Naive B cell (primary cell): ENCODE data around the gene CCDC141. TPM values are rescaled to one million over a fixed set of nuclear protein-coding genes. Genes with fewer than 3 reads are reported as not detected.
A peak's percentile ranks its signal among the peaks of the same experiment; 100 is the strongest.

Source experiments
- ATAC-seq, 2 donors: fragments of 150-1000 bp; cut with Tn5 transposase; 2 replicates each; pipeline ENCODE4 v1.10.0; 2021; ENCODE audit warnings: low read depth in 2 of 2, mild to moderate bottlenecking in 2 of 2, moderate library complexity in 2 of 2
- DNase-seq: peaks from one replicate; pipeline ENCODE4 v3.0.0; 2022
- H3K27ac Mint-ChIP-seq, 6 donors: one replicate each; pipeline ENCODE4 v1.8.0; 2020 to 2022; ENCODE audit warnings: mild to moderate bottlenecking in 6 of 6, mixed read lengths in 6 of 6, moderate library complexity in 5 of 6, inconsistent platforms in 2 of 6
- H3K27me3 Mint-ChIP-seq, 3 donors: one replicate each; pipeline ENCODE4 v1.8.0; 2021 to 2022; ENCODE audit warnings: mixed read lengths in 3 of 3, mild to moderate bottlenecking in 1 of 3
- H3K36me3 Mint-ChIP-seq, 2 donors: one replicate each; pipeline ENCODE4 v1.8.0; 2020 to 2022; ENCODE audit warnings: mixed read lengths in 2 of 2, inconsistent platforms in 1 of 2, mild to moderate bottlenecking in 1 of 2
- H3K4me1 Mint-ChIP-seq, 3 donors: one replicate each; pipeline ENCODE4 v1.8.0; 2020 to 2022; ENCODE audit warnings: mixed read lengths in 3 of 3, inconsistent platforms in 1 of 3, mild to moderate bottlenecking in 1 of 3, moderate library complexity in 1 of 3
- H3K4me3 Mint-ChIP-seq, 8 donors: one replicate each; pipeline ENCODE4 v1.8.0; 2020 to 2022; ENCODE audit warnings: mild to moderate bottlenecking in 8 of 8, mixed read lengths in 8 of 8, moderate library complexity in 8 of 8, inconsistent platforms in 2 of 8
- H3K9me3 Mint-ChIP-seq, 7 donors: one replicate each; pipeline ENCODE4 v1.8.0; 2020 to 2022; ENCODE audit warnings: mixed read lengths in 7 of 7, mild to moderate bottlenecking in 5 of 7, inconsistent platforms in 2 of 7, moderate library complexity in 1 of 7
- polyA plus RNA-seq, 6 donors: library from polyadenylated mRNA; unstranded; fragments of 300-500 nt; fragmentation: Illumina TruSeq; gene quantifications; one replicate each; pipeline ENCODE4 v1.2.3, GENCODE V29; 2021; ENCODE audit warnings: low read depth in 6 of 6

CCDC141 gene
- polyA plus RNA-seq, 6 donors from 2014 or later, result 3.3 to 20.1 (median 7.5) TPM

DNA sequence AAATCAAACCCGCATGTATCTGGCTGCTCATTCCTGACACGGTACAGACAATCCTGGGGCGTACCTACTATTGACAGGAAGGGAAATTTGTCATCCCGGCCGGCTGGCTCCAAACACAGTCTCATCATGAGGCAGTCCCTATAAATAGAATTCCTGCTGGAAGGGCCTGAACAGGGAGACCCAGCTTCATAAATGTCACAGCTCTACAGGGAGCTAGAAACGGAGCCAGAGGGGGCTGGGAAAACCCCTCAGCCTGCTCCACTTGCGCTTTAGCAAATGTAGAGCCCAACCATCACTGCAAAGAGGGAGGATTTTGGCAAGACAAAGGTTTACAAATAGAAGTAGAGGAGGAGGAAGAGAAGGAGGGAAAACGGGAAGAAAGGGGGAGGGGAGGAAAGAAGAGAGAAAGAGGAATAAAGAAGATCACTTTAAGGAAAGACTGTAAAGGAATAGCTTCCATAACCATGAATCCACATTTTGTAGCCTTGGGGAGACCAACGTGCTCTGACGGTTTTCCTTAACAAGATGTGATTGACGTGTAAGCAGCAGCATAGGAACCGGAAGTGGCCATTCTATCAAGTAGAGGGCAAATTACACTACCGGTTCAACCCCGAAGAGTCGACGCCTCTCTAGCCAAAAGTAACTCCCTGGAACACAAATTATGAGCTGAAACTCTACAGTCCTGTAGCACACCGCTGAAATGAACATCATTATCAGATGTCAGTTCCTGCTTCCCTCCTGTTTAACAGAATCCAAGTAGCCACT, 185.9 kb downstream of the CCDC141 start:
- H3K27ac Mint-ChIP-seq, result peak overlapping the region in 1 of 6 donors; percentile 82
- H3K9me3 Mint-ChIP-seq, result no peaks in the 10 kb centered on the region
- ATAC-seq (no peak), DNase-seq (no peak)
- peaks cover 8 to 11% of the 10 kb centered on the region in 2 donors for H3K36me3 Mint-ChIP-seq
- peaks cover 0 to 4% (median 0%) of the 10 kb centered on the region in 3 donors for H3K4me1 Mint-ChIP-seq
- H3K27me3 Mint-ChIP-seq, result no peaks in the 10 kb centered on the region
- H3K4me3 Mint-ChIP-seq, result peak overlapping the region in 1 of 8 donors; percentile 42

DNA sequence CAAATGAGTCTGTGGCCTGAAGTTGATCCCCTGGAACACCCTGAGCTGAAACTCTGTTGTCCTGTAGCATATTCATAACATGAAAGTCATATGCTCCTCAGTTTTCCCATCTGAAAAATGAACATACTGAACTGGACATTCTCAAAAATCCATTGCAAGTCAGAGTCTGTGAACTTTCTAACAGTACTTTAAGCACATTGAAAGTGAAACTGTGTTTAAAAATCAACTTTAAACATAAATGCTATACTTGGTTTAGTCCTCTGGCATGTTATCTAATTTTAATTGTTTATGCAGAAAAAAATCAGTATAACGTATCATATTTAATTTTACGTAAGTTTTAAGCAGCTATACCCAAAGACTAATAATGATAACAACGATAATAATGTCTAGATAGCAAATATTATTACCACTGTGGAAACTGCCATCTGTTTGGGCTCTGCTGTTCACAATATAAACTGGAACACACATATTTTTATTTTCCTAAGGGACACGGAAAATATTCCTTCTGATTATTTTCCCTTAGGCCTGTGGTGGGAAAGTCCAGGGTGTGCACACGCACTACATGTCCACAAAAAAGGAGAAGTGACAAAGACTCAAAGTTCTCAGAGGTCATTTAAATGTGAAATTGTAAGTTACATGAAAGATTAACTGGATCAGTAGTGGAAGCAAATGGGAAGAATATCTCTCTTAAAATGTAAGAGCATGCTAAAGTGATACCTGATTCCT, 186.6 kb downstream of the CCDC141 start:
- no peaks in the 10 kb centered on the region for H3K27me3 Mint-ChIP-seq
- H3K4me3 Mint-ChIP-seq, result no peak overlapping the region
- ATAC-seq (no peak), DNase-seq (no peak)
- no peaks in the 10 kb centered on the region for H3K9me3 Mint-ChIP-seq
- H3K27ac Mint-ChIP-seq, result no peak overlapping the region
- H3K4me1 Mint-ChIP-seq, result peaks cover 0 to 4% (median 0%) of the 10 kb centered on the region in 3 donors
- H3K36me3 Mint-ChIP-seq, result peaks cover 6 to 8% of the 10 kb centered on the region in 2 donors

DNA sequence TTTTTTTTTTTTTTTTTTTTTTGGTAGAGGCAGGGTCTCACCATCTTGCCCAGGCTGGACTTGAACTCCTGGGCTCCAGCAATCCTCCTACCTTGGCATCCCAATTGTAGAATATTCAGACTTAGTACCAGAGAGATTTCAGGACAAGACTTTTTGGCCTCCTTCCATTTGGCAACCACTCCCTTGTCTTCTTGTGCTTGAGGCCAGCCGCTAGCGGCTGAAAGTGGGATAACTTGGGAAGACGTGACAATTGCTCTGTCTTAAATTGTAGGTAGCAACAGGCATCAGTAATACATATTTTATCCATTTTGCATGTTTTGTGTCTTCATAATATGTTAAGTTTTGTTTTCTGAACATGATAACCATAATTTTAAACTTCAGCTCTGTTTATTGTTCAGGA, 189.4 kb downstream of the CCDC141 start:
- DNase-seq (no peak), ATAC-seq (no peak)
- Mint-ChIP-seq H3K27me3 (no peaks in the 10 kb centered on the region), H3K27ac (no peak overlapping the region), H3K36me3 (peaks cover 2 to 8% of the 10 kb centered on the region in 2 donors), H3K4me1 (peaks cover 0 to 4% (median 0%) of the 10 kb centered on the region in 3 donors), H3K9me3 (no peaks in the 10 kb centered on the region), H3K4me3 (no peak overlapping the region)

DNA sequence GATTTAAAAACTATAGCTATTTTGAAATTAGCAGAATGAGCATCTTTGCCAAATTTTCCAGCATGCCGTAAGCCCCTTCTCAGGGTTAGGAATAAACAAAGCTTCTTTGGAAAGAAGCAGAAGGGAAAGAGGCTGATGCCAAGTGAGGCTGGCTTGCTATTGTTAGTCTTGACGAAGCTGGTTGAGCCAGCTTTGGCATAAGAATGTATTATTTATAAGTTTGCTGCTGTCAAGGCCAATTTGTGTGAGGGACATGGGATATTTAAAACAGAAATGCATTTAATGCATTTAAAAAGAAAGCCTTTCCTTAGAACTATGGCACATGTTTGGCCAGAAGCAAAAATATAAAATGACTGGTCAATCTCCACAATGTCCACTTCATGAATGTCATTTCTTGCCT, 190.2 kb downstream of the CCDC141 start:
- H3K9me3 Mint-ChIP-seq, result no peaks in the 10 kb centered on the region
- DNase-seq (no peak), ATAC-seq (no peak)
- no peak overlapping the region for H3K4me3 Mint-ChIP-seq
- peak overlapping the region in 1 of 6 donors; percentile 52 for H3K27ac Mint-ChIP-seq
- H3K4me1 Mint-ChIP-seq, result peaks cover 0 to under 1% (median 0%) of the 10 kb centered on the region in 3 donors
- no peaks in the 10 kb centered on the region for H3K27me3 Mint-ChIP-seq
- H3K36me3 Mint-ChIP-seq, result peaks cover 0 to 2% of the 10 kb centered on the region in 2 donors

- H3K4me1 Mint-ChIP-seq, result no peaks in the 10 kb centered on the region
- no peaks in the 10 kb centered on the region for H3K9me3 Mint-ChIP-seq
- DNase-seq (no peak), ATAC-seq (no peak)
- no peak overlapping the region for H3K4me3 Mint-ChIP-seq
- H3K36me3 Mint-ChIP-seq, result no peaks in the 10 kb centered on the region
- no peak overlapping the region for H3K27ac Mint-ChIP-seq
- H3K27me3 Mint-ChIP-seq, result no peaks in the 10 kb centered on the region
These were observed 190.9 kb downstream of the CCDC141 start for GRCh38 chr2:178858896-178859625.

DNA sequence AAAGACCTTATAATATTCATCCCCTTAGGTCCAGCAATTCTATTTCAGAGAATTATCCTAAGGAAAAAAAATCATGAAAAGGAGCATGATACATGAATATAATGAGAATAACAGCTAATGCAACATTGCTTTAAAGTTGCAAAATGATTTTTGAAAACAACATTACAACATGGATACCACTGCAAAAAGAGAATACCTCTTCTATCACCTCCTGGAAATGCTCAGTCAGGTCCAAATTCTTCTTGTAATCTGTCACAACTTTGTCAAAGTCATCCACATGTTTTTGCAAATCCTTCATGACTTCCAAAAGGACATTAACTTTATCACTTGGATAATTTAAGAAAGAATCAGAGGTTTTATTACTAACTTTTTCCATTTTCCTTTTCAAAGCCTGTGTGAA, 194.8 kb downstream of the CCDC141 start:
- no peak for DNase-seq
- no peak overlapping the region for H3K27ac Mint-ChIP-seq
- H3K36me3 Mint-ChIP-seq, result no peaks in the 10 kb centered on the region
- no peak for ATAC-seq
- H3K27me3 Mint-ChIP-seq, result no peaks in the 10 kb centered on the region
- H3K4me1 Mint-ChIP-seq, result no peaks in the 10 kb centered on the region
- H3K9me3 Mint-ChIP-seq, result no peaks in the 10 kb centered on the region
- no peak overlapping the region for H3K4me3 Mint-ChIP-seq

DNA sequence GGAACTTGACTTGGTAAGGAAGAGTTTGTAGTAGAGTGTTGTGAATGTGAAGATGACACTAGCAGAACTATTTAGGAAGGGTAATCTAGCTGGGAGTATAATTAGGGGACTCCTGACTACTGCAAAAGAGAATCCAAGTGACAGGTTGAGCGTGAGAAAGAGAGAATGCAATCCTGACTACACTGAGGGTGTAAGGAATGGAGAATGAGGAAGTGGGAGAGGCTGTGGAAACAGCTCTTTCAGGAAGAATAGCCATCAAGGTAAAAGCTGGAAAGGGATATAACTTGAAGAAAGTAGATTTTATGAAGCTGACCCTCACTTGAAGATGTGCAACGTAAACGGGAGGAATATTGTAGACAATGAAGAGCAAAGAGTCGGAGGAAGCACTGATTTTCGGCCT, 201.6 kb downstream of the CCDC141 start:
- Mint-ChIP-seq H3K4me1 (no peaks in the 10 kb centered on the region), H3K9me3 (peaks cover 0 to 8% (median 0%) of the 10 kb centered on the region in 7 donors), H3K27me3 (no peaks in the 10 kb centered on the region), H3K4me3 (no peak overlapping the region), H3K27ac (peak overlapping the region in 1 of 6 donors; percentile 71), H3K36me3 (peaks cover 12 to 14% of the 10 kb centered on the region in 2 donors)
- no peak for DNase-seq
- no peak for ATAC-seq

DNA sequence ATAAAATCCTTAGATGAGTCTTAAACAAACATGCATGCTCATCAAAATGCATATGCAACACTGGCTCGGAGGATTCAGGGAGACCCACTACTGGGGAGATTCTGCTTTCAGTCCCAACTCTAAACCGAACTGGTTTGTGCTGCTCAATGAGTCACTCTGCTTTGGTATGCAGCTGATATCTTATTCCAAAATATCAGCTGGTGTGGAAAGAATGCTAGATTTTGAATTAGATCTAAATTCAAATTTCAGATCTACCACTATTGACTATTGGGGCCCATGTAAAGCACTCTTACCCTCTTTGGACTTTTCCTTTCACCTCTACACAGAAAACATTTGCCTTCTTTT, 203.5 kb downstream of the CCDC141 start:
- H3K4me3 Mint-ChIP-seq, result no peak overlapping the region

DNA sequence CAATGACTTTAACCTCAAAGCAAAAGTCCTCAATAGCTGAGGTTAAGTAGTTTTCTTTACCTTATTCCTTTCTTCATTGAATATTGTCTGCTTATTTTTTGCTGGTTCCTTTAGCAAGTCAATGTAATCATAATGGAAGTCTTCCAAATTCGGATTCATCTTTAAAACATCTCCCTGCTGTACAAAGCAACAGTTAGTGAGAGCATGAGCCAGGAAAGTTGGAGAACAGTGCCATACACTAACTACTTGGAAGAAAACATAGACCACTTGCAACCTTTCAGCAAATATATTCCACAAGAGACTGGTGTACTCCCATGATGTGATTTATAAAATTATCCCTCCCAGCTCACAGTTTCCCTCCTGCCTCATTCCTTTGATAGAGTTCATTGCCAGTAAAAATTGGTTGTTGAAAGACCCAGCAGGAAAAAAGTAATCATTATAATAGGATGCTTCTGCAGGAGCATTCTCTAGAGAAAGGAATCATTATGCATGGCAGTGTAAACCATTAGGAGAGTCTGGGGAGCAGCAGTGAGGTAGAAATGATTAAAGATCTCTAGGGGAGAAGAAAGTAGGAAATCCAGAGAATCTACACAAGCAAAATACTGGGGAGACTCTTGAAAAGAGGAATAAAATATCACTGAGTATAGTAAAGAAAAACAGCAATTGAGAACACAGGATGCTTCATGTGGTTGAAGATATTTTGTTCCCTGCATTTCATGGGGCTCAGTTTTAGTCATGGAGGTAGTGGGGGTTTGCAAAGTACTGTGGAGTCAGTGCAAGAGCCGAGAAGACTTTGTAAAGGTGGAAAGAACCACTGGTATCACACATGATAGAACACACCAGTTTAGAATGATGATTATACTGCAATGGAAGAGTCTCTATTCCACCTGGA, 204.1 kb downstream of the CCDC141 start:
- Mint-ChIP-seq H3K4me1 (no peaks in the 10 kb centered on the region), H3K36me3 (peaks cover 12 to 18% of the 10 kb centered on the region in 2 donors), H3K9me3 (peaks cover 0 to 8% (median 0%) of the 10 kb centered on the region in 7 donors), H3K27ac (no peak overlapping the region), H3K27me3 (no peaks in the 10 kb centered on the region), H3K4me3 (no peak overlapping the region)
- ATAC-seq (no peak), DNase-seq (no peak)

More for the DNA sequence above, 203.5 kb downstream of the CCDC141 start:
- peaks cover 0 to 8% (median 0%) of the 10 kb centered on the region in 7 donors for H3K9me3 Mint-ChIP-seq
- no peaks in the 10 kb centered on the region for H3K27me3 Mint-ChIP-seq
- peaks cover 12 to 14% of the 10 kb centered on the region in 2 donors for H3K36me3 Mint-ChIP-seq
- no peaks in the 10 kb centered on the region for H3K4me1 Mint-ChIP-seq
- no peak for ATAC-seq
- H3K27ac Mint-ChIP-seq, result no peak overlapping the region
- DNase-seq, result no peak

DNA sequence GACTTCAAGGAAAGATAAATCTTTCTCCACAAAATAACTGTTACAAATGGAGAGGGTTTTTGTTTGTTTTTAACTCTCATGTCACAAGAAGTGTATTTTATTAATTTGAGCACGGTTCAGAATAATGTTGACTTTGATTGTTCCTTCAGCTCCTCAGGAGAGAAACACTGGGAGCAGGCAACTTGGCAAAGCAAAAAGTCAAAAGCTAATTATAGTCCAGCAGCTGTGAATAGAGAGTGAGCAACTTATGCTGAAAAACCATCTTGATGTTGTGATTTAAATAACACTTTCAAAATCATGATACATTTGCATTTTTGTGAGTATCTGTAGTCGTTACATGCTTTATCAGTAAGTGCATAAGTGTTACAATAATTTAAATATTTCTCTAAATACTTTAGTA, 205.2 kb downstream of the CCDC141 start:
- Mint-ChIP-seq H3K9me3 (peaks cover 0 to 8% (median 0%) of the 10 kb centered on the region in 7 donors), H3K27me3 (no peaks in the 10 kb centered on the region), H3K4me3 (no peak overlapping the region), H3K36me3 (peaks cover 12 to 21% of the 10 kb centered on the region in 2 donors), H3K27ac (no peak overlapping the region), H3K4me1 (no peaks in the 10 kb centered on the region)
- DNase-seq (no peak), ATAC-seq (no peak)

DNA sequence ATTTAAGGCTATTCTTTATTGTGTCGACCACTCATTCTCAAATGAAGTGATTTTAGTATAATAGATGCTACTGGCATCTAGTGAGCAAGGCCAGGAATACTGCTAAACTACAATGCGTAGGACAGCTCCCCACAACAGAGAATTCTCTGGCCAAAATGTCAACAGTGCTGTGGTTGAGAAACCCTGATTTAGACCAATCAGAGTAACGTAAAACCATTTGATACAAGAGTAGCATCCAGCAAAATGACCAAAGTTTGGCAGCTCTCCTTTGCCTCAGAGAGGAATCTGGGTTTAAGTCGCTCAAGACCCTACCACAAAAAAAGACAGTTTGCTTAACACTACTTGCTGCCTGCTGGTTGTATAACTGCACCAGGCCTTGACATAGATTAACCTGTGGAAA, 205.7 kb downstream of the CCDC141 start:
- Mint-ChIP-seq H3K9me3 (peaks cover 0 to 8% (median 0%) of the 10 kb centered on the region in 7 donors), H3K27ac (no peak overlapping the region), H3K27me3 (no peaks in the 10 kb centered on the region), H3K4me3 (no peak overlapping the region), H3K36me3 (peaks cover 12 to 22% of the 10 kb centered on the region in 2 donors), H3K4me1 (no peaks in the 10 kb centered on the region)
- DNase-seq (no peak), ATAC-seq (no peak)

- Mint-ChIP-seq H3K36me3 (peaks cover 12 to 23% of the 10 kb centered on the region in 2 donors), H3K9me3 (peaks cover 0 to 8% (median 0%) of the 10 kb centered on the region in 7 donors), H3K27ac (no peak overlapping the region), H3K4me1 (no peaks in the 10 kb centered on the region), H3K4me3 (no peak overlapping the region), H3K27me3 (no peaks in the 10 kb centered on the region)
- ATAC-seq (no peak), DNase-seq (no peak)
These were observed 206.2 kb downstream of the CCDC141 start for GRCh38 chr2:178843697-178844096.

GRCh38 chr2:178836807-178837206, 213.1 kb downstream of the CCDC141 start:
- H3K36me3 Mint-ChIP-seq, result peaks cover 0 to 15% of the 10 kb centered on the region in 2 donors
- DNase-seq, result no peak
- H3K27me3 Mint-ChIP-seq, result no peaks in the 10 kb centered on the region
- ATAC-seq, result no peak
- H3K9me3 Mint-ChIP-seq, result no peaks in the 10 kb centered on the region
- no peak overlapping the region for H3K27ac Mint-ChIP-seq
- no peaks in the 10 kb centered on the region for H3K4me1 Mint-ChIP-seq
- H3K4me3 Mint-ChIP-seq, result peak overlapping the region in 1 of 8 donors; percentile 24
